Activated CD4-positive, alpha-beta T cell treated with anti-CD3 and anti-CD28 coated beads, Interleukin-2, Interleukin-6, amounts not matched to agents 100 ng/mL and 50 ng/mL, durations not matched to agents 16 hours and 8 hours (primary cell): ENCODE results near the gene SMIM44.
"Not testable (repeated sequence)": the region's sequence is repeated elsewhere in the genome, so short reads cannot be mapped to it uniquely, and the experiment has no call there.

Experiments
- DNase-seq: peaks from one replicate; pipeline ENCODE4 v3.0.0-alpha.2; 2020

SMIM44 gene

GRCh38 chr19:3516675-3517207, 33.5 kb upstream of the SMIM44 start:
- DNase-seq, result no peak

- DNase-seq, result no peak
These were observed 32.7 kb upstream of the SMIM44 start for GRCh38 chr19:3515891-3516422.

- DNase-seq, result no peak
These were observed 31.7 kb upstream of the SMIM44 start for GRCh38 chr19:3514930-3515329.

- DNase-seq, result no peak
These were observed 30.2 kb upstream of the SMIM44 start for GRCh38 chr19:3513229-3514140.

GRCh38 chr19:3512562-3513228, 29.5 kb upstream of the SMIM44 start:
- DNase-seq, result no peak

GRCh38 chr19:3511506-3512251, 28.4 kb upstream of the SMIM44 start:
- no peak for DNase-seq

GRCh38 chr19:3510727-3511126, 27.5 kb upstream of the SMIM44 start:
- no peak for DNase-seq

GRCh38 chr19:3509566-3509989, 26.3 kb upstream of the SMIM44 start:
- DNase-seq, result peak; percentile 29

GRCh38 chr19:3508771-3509535, 25.7 kb upstream of the SMIM44 start:
- no peak for DNase-seq

- not testable (repeated sequence) for DNase-seq
These were observed 24.9 kb upstream of the SMIM44 start for GRCh38 chr19:3508121-3508661.

- peak; percentile 20 for DNase-seq
These were observed 24.3 kb upstream of the SMIM44 start for GRCh38 chr19:3507371-3508120.

GRCh38 chr19:3506384-3507340, 23.4 kb upstream of the SMIM44 start:
- DNase-seq, result peak; percentile 23

- peak; percentile 100 for DNase-seq
These were observed 22.6 kb upstream of the SMIM44 start, which contains the start of gene FZR1 for GRCh38 chr19:3505598-3506383. Gene FZR1, plus strand, starts transcription at chr19:3506311. Its CDS starts 16,679 bp downstream, at chr19:3522990.

GRCh38 chr19:3504735-3505134, 21.5 kb upstream of the SMIM44 start:
- no peak for DNase-seq

GRCh38 chr19:3503036-3503572, 19.9 kb upstream of the SMIM44 start:
- no peak for DNase-seq

- no peak for DNase-seq
These were observed 18.5 kb upstream of the SMIM44 start for GRCh38 chr19:3501780-3502179.

- DNase-seq, result peak; percentile 97
These were observed 17.3 kb upstream of the SMIM44 start, which contains the start of gene DOHH for GRCh38 chr19:3500429-3501101. Gene DOHH, minus strand, starts transcription at chr19:3500674. Its CDS starts 3,860 bp downstream, at chr19:3496814.
